ENCODE results near the gene RNF25.

The RNF25 gene, protein sequence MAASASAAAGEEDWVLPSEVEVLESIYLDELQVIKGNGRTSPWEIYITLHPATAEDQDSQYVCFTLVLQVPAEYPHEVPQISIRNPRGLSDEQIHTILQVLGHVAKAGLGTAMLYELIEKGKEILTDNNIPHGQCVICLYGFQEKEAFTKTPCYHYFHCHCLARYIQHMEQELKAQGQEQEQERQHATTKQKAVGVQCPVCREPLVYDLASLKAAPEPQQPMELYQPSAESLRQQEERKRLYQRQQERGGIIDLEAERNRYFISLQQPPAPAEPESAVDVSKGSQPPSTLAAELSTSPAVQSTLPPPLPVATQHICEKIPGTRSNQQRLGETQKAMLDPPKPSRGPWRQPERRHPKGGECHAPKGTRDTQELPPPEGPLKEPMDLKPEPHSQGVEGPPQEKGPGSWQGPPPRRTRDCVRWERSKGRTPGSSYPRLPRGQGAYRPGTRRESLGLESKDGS
- 5.8 to 11.8 (median 9.1) reads per million in 4 donors for total RNA-seq

DNA sequence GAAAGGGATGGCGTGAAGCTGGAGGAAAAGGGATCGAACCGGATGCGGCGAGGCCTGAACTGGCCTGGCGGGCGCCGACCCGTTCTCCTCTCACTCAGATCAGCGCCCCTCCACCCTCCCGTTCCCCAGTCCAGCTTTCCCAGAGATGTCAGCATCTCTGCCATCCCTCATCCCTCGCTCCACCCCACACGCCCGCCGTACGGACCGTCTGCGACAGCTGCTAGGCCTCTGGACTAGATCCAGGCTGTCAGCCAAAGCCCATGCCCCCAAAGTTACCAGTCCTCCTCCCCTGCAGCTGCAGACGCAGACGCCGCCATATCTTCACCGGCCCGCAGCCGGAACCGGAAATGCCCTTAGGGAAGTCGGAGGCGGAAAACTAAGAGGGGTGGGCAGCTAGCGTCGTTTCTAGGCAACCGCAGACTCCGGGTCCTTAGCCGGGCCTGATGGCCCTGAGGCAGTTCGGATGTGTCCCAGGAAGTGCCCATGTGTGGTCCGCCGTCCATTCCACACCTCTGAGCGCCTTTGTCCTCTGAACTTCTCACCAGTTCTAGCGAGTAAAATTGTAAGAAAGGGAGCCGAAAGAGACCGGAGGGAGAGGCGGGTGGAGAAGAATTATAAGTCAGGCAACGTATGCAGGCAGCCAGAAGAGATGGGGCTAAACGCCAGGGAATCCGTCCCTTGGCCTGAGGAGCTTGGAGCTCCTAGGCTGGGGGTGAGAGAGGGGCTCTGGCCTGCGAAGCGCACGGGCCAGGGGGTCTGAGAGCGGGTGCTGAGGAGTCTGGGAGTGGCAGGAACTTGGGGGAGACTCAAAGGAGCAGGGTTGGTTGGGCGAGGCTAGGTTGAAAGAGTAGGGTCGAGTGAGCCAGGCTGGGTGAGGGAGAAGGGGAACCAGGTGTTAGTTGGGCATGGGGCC lies at the start of gene RNF25, which contains the start of gene STK36:
TSS of gene RNF25 (minus strand) at position 349 of the 913 bp plus-strand sequence. CDS start at position 317, 32 bp downstream.
TSS of gene STK36 (plus strand) at position 433 of the 913 bp plus-strand sequence. CDS start 744 bp downstream, outside the sequence.
- DNase-seq, result peak; percentile 57 to 84 (median 73)

DNA sequence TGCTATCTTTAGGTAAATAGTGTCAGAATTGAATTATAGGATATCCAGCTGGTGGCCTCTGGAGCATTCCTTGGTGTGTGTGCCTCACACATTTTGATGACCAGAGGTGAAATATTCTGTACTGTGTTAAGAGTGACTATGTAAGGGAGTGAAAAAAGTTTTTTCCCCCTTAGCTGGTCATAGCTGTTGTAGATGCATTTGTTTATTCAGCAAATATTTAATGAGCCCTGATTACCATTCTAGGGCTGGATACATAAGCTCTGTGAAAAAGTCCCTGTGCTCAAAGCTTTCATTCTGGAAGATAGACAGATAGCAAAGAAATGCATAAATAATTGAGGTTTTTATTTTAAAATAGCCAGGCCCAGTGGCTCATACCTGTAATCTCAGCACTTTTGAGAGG lies 49.7 kb upstream of the RNF25 start:
- DNase-seq, result no peak

DNA sequence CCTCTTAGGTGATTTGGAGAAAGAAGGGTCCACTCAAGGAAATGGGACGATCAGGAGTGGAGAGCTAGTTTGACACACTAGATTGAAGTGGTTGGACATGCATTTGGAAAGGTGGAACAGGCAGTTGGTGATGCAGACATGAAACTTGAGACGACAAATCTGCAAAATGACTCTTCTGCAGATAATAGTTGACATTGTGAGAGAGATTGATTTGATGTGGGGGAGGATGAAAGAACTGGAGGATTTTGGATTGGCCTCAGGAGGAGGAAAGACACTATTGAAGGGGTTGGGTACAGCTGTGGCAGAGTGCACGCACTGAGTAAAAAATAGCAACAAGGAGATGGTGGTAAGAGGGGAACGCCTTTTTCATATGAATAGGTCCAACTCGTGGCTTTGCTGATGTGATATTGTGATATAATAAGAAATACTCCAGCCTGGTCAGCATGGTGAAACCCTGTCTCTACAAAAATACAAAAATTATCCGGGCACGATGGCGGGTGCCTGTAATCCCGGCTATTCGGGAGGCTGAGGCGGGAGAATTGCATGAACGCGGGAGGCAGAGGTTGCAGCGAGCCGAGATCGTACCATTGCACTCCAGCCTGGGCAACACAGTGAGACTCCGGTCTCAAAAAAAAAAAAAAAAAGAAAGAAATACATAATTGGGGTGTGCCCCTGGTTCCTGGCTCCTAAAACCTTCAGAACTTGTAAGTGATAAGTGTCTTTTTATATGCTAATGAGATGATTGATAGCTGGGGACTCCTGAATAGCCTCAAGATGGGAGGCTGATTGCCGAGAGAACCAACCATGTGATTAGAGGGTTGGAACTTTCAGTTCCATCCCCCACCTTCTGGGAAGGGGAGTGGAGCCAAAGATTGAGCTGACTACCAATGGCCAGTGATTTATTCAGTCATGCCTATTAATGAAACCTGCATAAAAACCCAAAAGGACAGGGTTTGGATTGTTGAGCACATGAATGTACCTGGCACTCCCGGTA lies 48.5 kb upstream of the RNF25 start:
- no peak for DNase-seq

DNA sequence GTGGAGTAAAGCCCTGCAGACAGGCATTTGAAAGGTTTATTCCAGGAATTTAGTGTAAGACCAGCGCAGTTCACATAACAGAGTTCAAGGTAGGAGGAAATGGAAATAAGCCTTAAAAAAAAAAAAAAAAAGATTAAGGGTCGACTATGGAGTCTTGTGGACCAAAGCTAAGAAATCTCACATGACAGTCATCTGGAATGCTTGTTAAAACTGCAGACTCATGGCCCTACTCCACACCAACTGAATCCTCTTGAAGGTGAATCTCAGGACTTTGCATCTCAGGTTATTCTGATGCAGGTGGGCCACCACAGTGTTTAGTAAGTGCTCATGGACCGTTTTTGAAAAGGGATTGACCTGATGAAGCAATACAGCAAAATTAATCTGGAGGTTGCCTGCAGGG lies 47.7 kb upstream of the RNF25 start:
- DNase-seq, result no peak

DNA sequence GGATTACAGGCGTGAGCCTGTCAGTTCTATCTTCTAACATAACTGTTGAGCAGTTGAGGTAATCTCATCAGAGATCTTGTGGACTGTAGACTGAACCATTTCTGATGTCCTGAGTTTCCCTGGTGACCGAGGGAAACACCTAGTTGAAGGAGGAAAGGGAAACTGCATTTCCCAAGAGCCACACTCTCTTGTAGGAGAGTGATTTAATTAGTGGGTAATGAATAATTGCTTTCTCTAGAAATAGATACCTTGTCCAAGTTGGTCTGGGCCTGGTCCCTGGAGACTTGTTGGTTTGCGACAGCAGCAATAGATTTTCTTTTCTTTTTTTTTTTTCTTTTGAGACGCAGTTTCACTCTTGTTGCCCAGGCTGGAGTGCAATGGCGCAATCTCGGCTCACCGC lies 46.3 kb upstream of the RNF25 start:
- DNase-seq, result no peak

DNA sequence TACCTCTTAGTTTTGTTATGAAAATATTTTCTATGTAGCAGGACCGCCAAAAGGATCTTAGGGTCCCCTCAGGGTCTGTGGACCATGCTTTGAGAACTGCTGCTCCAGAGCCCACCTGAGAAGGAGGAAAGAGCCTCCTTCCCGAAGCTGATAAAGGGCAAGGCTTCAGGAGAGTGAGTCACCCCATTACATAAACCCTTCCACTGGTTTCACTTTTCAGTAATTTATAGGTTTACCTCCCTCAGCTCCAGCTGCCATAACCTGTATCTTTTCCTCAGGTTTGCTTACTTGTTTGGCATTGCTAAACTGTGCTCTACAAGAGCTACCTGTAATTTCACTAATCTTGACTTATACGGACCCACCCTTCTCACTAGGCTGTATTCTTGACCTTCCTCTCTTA lies 45.5 kb upstream of the RNF25 start:
- DNase-seq, result no peak

DNA sequence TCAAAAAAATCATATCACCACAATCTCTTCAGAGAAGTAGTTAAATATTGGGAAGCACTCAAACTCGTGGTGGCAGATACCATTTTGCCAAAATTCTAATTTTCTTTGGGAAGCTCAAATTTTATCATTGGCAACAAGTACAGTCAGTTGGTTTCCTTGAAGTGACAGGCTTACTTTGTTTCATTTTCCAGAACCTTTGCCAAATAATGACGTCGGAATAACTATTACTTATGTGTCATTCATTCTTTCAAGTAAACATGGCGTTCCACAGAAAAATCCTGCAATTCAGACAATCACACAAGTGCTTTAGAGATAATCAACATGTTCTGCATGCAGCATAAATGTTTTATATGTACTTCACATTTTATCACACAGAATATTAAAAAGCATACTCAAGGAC lies 44.3 kb upstream of the RNF25 start:
- DNase-seq, result no peak

DNA sequence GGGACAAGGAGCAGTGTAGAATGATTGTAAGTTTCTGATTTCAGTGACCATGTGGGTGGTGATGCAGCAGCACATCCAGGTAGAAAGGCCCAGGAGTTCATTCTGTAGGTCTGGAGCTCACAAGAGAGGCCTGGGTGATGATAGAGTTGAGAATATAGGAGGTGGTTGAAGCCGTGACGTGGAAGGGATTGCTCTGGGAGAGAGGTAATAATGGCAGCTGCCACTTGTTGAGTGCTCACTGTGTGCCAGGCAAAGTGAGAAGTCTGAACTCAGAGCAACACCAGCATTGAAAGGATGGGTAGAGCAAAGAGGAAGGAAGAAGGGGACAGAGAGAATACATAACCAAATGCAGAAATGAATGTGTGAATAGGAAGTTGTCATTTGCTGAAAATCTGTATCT lies 42.1 kb upstream of the RNF25 start:
- no peak for DNase-seq

DNA sequence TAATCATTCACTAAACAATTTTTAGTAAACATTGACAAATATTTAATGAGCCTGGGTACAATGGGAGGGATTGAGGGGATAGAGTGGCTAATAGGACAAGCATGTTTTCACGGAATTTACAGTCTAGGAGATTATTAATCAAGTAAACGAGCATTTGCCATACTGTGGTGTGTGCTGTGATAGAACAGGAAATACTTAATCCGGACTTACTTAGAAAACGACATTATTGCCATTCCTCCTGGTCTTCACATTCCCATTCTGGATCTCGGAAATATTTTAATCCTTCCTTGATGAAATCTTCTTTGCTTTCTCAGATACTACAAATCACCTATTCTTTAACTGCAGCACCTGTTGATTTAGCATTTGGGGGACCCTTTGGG lies 39.7 kb upstream of the RNF25 start:
- DNase-seq, result no peak

DNA sequence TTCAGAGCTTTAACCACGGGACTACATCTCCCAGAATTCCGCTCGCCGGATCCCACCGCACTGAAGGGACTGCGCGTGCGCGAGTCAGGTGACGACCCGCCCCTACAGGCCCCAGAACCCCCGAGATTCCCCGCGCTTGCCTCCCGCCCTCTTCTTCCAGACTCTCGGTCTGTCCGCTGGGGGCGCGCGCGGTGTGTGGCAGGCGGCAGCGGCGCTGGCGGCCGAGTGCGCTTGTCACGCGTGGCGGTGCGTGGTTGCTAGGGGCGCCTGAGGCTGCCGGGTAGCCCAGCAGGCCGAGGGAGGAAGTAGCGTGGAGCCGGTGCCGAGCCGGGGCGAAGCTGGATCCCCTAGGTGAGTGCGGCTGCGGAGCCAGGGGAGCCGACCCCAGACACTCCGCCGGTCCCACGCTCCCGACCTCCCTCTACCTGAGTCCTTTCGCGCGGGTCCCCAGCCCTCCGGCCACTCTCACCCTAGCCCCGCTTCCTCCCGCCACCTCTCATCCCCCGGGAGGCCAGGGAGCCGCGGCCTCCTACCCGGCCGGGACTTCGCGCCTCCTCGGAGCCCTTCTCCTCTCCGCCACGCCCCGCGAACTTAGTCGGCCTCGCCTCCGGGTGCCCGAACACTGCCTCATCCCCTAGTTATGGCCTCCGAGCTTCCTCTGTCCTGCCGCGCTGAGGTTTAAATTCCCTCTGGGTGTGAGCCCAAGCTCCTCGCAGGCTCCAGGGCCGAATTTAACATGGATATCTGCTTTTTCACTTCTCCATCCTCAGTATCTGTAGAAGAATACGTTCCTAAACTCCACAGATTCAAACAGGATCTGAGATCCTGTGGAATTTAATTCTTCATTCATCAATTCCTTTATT lies 39.1 kb upstream of the RNF25 start, which contains the start of gene TTLL4:
TSS of gene TTLL4 (plus strand) at position 149 of the 863 bp plus-strand sequence. CDS start 26,842 bp downstream, outside the sequence.
- peak; percentile 97 to 99 (median 98) for DNase-seq

DNA sequence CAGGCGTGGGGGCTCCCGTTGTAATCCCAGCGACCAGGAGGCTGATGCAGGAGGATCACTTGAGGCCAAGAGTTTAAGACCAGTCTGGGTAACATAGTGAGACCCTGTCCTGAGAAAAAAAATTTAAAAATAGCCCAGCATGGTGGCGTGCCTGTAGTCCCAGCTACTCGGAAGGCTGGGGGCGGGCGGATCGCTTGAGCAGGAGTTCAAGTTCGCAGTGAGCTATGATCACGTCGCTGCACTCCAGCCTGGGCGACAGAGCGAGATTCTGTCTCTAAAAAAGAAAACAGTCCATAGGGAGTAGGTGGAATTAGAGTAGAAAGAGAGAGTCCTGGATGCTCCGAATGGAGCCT lies 38.5 kb upstream of the RNF25 start:
- no peak for DNase-seq

DNA sequence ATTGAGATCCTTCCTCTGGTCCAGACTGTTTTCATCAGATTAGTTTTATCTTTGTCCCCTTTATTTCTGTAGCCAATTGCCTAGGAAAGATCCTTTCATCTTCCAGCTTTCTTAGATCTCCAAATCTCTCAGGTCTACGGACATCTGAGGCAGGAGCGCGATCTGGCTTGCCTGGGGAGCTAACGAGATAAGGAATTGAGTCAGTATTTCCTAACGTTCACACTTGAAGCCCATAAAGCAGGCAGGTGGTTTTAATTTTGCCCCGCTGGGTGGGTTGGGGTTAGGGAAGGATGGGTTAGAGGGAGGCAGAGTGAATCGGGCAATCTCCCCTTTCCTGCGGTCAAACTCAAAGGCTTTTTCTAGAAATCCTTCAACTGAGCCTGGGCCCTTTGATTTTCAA lies 38.1 kb upstream of the RNF25 start:
- no peak for DNase-seq

DNA sequence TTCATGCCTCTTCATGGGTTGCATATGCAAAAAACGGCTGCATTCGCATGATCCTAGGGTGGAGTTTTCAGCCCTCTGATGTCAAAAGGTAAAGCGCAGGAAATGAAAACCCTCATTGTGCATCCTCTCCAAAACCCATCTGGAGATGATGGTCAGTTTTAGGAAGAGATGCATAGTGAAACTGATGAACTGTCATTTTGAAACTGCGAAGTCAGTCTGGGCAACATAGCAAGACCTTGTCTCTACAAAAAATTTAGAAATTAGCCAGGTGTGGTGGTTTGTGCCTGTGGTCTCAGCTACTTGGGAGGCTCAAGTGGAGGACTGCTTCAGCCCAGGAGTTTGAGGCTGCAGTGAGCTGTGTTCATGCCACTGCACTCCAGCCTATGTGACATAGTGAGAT lies 36.3 kb upstream of the RNF25 start:
- DNase-seq, result peak in 1 of 5 donors; percentile 62

DNA sequence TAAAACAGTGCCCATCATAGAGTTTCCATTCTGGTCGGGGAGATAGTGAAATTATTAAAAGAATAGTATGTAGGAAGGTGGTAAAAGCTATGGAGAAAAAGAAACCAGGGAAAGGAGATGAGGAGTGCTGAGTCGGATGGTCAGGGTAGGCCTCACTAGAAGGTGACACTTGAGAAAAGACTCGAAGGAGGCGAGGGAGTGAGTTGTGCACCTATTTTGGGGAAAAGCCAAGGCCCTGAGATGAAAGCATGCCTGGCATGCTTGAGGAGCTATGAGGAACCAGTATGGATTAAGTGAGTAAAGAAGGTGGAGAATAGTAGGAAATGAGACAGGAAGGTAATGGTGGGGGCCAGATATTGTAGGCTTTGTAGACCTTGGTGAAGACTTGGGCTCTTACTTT lies 31.5 kb upstream of the RNF25 start:
- DNase-seq, result no peak

DNA sequence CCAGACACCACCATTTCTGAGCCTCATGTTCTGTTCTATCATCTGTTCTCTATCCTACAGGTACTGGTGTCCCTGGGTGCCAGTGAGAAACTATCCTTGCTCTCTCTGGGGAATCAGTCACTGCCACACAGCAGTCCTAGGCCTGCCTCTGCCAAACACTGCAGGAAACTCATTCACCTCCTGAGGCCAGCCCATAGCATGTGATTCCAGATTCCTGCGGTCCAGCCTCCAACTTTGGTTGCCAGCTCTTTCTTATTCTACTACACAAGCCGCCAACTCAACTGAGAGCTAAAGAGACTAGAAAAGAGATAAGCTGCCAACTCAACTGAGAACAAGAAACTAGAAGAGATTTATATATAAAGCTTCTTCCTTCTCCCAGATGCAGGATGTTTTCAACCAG lies 30.0 kb upstream of the RNF25 start:
- DNase-seq, result no peak

DNA sequence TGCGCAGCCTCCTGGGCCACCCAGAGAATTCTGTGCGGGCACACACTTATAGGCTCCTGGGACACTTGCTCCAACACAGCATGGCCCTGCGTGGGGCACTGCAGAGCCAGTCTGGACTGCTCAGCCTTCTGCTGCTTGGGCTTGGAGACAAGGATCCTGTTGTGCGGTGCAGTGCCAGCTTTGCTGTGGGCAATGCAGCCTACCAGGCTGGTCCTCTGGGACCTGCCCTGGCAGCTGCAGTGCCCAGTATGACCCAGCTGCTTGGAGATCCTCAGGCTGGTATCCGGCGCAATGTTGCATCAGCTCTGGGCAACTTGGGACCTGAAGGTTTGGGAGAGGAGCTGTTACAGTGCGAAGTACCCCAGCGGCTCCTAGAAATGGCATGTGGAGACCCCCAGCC lies 27.1 kb upstream of the RNF25 start:
- DNase-seq, result no peak

DNA sequence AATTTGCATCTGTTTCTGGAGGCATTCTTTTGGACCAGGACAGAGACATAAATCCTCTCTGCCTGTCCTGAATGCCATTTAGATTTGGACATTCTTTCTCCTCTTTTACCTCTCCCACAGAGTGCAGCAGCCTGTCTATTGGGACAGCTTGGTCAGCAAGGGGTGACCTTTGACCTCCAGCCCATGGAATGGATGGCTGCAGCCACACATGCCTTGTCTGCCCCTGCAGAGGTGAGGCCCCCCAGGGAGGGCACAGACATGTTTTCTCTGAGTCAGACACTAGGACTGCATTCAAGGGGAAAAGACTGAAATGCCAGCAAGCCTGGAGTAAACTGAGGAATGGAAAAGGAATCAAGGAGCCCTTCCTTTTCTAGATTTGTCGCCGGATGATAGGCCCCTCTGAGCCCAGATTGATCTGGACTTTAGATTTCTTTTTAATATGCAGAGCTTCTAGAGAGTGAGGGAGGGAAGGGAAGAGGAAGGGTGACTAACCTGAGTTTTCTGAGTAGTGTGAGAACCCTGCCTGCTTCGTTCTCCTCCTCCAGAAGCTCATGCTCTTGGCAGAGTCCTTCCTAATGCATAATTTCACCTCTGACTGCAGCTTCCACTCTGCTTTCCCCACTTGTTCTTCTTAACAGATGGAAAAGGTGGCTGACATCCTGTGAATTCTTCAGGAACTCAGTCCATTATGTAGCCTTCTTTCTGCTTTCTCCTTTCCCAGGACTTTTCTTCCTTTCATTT lies 22.8 kb upstream of the RNF25 start:
- no peak for DNase-seq

DNA sequence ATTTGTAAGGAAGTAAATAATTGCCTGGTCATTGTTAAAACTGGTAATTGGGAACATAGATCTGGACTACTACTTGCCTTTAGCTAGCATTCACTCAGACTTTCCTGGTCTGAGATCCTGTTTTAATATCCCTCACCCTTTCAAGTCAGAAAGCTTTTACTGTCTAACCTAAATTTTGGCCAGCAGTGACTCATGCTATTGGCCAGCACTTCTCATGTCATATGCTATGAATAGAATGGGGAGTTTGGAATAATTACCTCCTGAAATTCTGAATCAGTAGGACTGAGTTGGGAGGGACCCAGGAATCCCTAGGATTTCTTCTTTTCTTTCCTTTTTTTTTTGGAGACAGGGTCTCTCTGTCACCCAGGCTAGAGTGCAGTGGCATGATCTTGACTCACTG lies 19.4 kb upstream of the RNF25 start:
- no peak for DNase-seq

DNA sequence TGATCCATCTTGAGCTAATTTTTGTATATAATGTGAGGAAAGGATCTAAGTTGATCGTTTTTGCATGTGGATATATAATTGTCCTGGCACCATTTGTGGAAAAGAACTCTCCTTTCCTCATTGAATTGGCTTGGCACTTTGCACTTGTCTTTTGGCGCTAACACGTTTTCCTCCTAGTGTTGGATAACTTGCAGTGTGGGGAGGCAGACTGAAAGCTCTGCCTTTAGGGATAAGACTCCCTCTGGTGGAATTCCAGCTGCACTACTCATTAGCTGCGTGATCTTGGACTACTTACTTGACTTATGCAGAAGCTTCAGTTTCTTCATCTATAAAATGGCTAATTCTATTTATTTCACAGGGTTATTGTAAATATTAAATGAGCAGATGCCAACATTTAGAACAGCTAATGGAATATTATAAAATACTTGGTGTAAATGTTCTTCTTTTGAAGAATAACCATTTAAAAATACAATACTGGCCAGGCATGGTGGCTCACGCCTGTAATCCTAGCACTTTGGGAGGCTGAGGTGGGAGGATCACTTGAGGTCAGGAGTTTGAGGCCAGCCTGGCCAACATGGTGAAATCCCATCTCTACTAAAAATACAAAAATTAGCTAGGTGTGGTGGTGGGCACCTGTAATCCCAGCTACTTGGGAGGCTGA lies 15.7 kb upstream of the RNF25 start:
- peak in 2 of 5 donors; percentile 15 to 37 for DNase-seq

DNA sequence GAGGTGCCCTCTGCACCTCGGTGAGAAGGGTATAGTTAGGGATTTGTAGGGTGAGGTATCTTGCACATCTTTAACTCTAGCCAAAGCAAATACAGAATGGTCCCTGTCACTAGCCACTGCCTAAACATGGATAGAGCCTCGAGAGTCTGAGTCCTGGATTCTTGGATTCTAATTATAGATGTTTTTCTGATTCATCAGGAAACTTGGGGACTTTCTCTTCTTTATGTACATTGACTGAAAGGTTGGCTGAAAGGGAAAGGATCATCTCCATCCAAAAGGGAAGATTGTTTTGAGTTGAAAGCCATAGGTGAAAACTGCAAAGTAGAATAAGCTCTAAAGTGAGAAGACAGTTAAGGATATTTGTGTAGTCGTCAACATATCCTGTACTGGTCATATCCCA lies 8.3 kb upstream of the RNF25 start:
- no peak for DNase-seq
